Stomach (tissue), 9 donors: ENCODE data around the gene PTK6. TPM values are rescaled to one million over a fixed set of nuclear protein-coding genes. Genes with fewer than 3 reads are reported as not detected.

ENCODE experiments used
- DNase-seq, 2 donors: peaks; one replicate each; pipeline versions ENCODE4 v3.0.0 to v3.0.0-alpha.2; 2013 to 2019
- H3K27ac ChIP-seq, 5 donors: fragments of 200-600 bp in 4 of 5; sonication (generic) in 4 of 5; one replicate each; pipeline ENCODE4 v1.5.1; 2013 to 2019; ENCODE audit warnings: mild to moderate bottlenecking in 1 of 5, moderate library complexity in 1 of 5
- H3K27me3 ChIP-seq, 3 donors: fragments of 200-600 bp; sonication (generic); one replicate each; pipeline ENCODE4 v1.5.1; 2017 to 2019; ENCODE audit warnings: mixed run types in 1 of 3
- H3K36me3 ChIP-seq, 4 donors: fragments of 200-600 bp; sonication (generic); 1 replicate in 3 of 4; 2 replicates in 1 of 4; pipeline ENCODE4 v1.5.1; 2016 to 2019
- H3K4me1 ChIP-seq, 4 donors: fragments of 200-600 bp; sonication (generic); one replicate each; pipeline ENCODE4 v1.5.1; 2016 to 2019
- H3K4me3 ChIP-seq, 4 donors: fragments of 200-600 bp; sonication (generic) in 3 of 4; one replicate each; pipeline ENCODE4 v1.5.1; 2016 to 2019; ENCODE audit warnings: mild to moderate bottlenecking in 1 of 4
- H3K9me3 ChIP-seq, 4 donors: fragments of 200-600 bp; sonication (generic); one replicate each; pipeline ENCODE4 v1.5.1; 2016 to 2019
- CTCF ChIP-seq, 7 experiments: fragments of 450-650 bp in 4 of 7; fragments of 200-600 bp in 3 of 7; sonication (generic) in 3 of 7; IDR thresholded peaks; one replicate each; pipeline ENCODE4 v1.5.1; 2016 to 2019; ENCODE audit warnings: antibody characterized with exemption in 7 of 7, control low read depth in 2 of 7, mild to moderate bottlenecking in 1 of 7
- EP300 ChIP-seq: sonication (generic); formaldehyde crosslinking; IDR thresholded peaks from one replicate; pipeline ENCODE4 v1.6.1; 2017; ENCODE audit warnings: antibody characterized with exemption
- POLR2A ChIP-seq, 4 donors: fragments of 450-650 bp; IDR thresholded peaks; one replicate each; pipeline ENCODE4 v1.6.1; 2016; ENCODE audit warnings: antibody characterized with exemption in 4 of 4, control low read depth in 2 of 4, mild to moderate bottlenecking in 1 of 4, moderate library complexity in 1 of 4
- POLR2AphosphoS5 ChIP-seq, 3 donors: sonication (generic); formaldehyde crosslinking; IDR thresholded peaks; one replicate each; pipeline ENCODE4 v1.6.1; 2016; ENCODE audit warnings: antibody characterized with exemption in 3 of 3
- WGBS, 5 donors: extraction: QIAGEN DNeasy Blood & Tissue Kit in 3 of 5; methylation state at CpG; one replicate each; pipeline versions ENCODE4 v1.1.5 to v1.1.7; 2013 to 2018; 5-methylcytosine and 5-hydroxymethylcytosine counted together
- intact Hi-C: fragments of 100-400 bp; cut with DNase I; formaldehyde crosslinking; loops from one replicate; pipeline ENCODE4 v1.15.1; 2023; ENCODE audit warnings: low total_unique reads
- polyA plus RNA-seq, 3 donors: library from polyadenylated mRNA; stranded (reverse); fragments of 200-250 nt; gene quantifications; one replicate each; pipeline ENCODE4 v1.2.3, GENCODE V29; 2013
- total RNA-seq, 5 donors: library from RNA; depleted of rRNA; stranded (reverse); fragments of >200 nt; gene quantifications; one replicate each; pipeline versions ENCODE4 v1.1.0 to v1.2.3, GENCODE V29; 2014 to 2016
- donor health status: healthy with polysubstance abuse.
- donor health status: Bipolar disorder and iron deficiency.
- donor health status: healthy.

Gene PTK6
- total and polyA plus RNA-seq, 8 donors = 7.7 to 98.5 (median 22.9) TPM

- DNase-seq = no peak
- Histone ChIP-seq H3K36me3 (no peaks in the 10 kb centered on the region), H3K4me3 (no peak overlapping the region), H3K9me3 (peaks cover 3 to 23% (median 20%) of the 10 kb centered on the region in 4 donors), H3K27me3 (peaks cover 4 to 80% (median 37%) of the 10 kb centered on the region in 3 donors), H3K4me1 (peaks cover 0 to 7% (median 3%) of the 10 kb centered on the region in 4 donors), H3K27ac (no peak overlapping the region)
- TF ChIP-seq POLR2A (IDR thresholded peaks at IDR 0.05) (no peak), CTCF (IDR thresholded peaks at IDR 0.05) (no peak), POLR2AphosphoS5 (IDR thresholded peaks at IDR 0.05) (no peak), EP300 (no peak)
- intact Hi-C loops = no loop called here
- WGBS, 5 donors = 72 to 92% (median 82%) methylated on average over 12 of the region's 12 CpGs
These were observed 31.5 kb downstream of the PTK6 start for GRCh38 chr20:63505723-63506122.

GRCh38 chr20:63505281-63505680, 31.9 kb downstream of the PTK6 start:
- Histone ChIP-seq H3K4me1 (peaks cover 0 to 7% (median 3%) of the 10 kb centered on the region in 4 donors), H3K27ac (no peak overlapping the region), H3K4me3 (no peak overlapping the region), H3K27me3 (peaks cover 4 to 82% (median 40%) of the 10 kb centered on the region in 3 donors), H3K36me3 (no peaks in the 10 kb centered on the region), H3K9me3 (peaks cover 3 to 23% (median 20%) of the 10 kb centered on the region in 4 donors)
- 72 to 91% (median 78%) methylated on average over 8 of the region's 8 CpGs for WGBS, 5 donors
- intact Hi-C loops = no loop called here
- no peak for DNase-seq
- no peak for TF ChIP-seq CTCF (IDR thresholded peaks at IDR 0.05)
- no peak for TF ChIP-seq POLR2A (IDR thresholded peaks at IDR 0.05)
- no peak for TF ChIP-seq EP300
- no peak for TF ChIP-seq POLR2AphosphoS5 (IDR thresholded peaks at IDR 0.05)

GRCh38 chr20:63504642-63505041, 32.5 kb downstream of the PTK6 start:
- Histone ChIP-seq H3K36me3 (no peaks in the 10 kb centered on the region), H3K27ac (no peak overlapping the region), H3K27me3 (peaks cover 5 to 82% (median 46%) of the 10 kb centered on the region in 3 donors), H3K9me3 (peaks cover 3 to 23% (median 20%) of the 10 kb centered on the region in 4 donors), H3K4me3 (no peak overlapping the region), H3K4me1 (peaks cover 1 to 9% (median 4%) of the 10 kb centered on the region in 4 donors)
- TF ChIP-seq POLR2A (IDR thresholded peaks at IDR 0.05) (no peak), POLR2AphosphoS5 (IDR thresholded peaks at IDR 0.05) (no peak), CTCF (IDR thresholded peaks at IDR 0.05) (no peak), EP300 (no peak)
- DNase-seq = no peak
- WGBS, 5 donors = 84 to 92% (median 90%) methylated on average over 9 of the region's 9 CpGs
- intact Hi-C loops = no loop called here

GRCh38 chr20:63503524-63503923, 33.7 kb downstream of the PTK6 start:
- DNase-seq = no peak

More at GRCh38 chr20:63503524-63503923, 33.7 kb downstream of the PTK6 start:
- intact Hi-C loops = no loop called here
- Histone ChIP-seq H3K9me3 (peaks cover 3 to 23% (median 20%) of the 10 kb centered on the region in 4 donors), H3K27ac (no peak overlapping the region), H3K4me3 (no peak overlapping the region), H3K27me3 (peaks cover 10 to 87% (median 50%) of the 10 kb centered on the region in 3 donors), H3K4me1 (peaks cover 13 to 20% (median 15%) of the 10 kb centered on the region in 4 donors), H3K36me3 (no peaks in the 10 kb centered on the region)
- TF ChIP-seq CTCF (IDR thresholded peaks at IDR 0.05) (no peak), POLR2A (IDR thresholded peaks at IDR 0.05) (no peak), POLR2AphosphoS5 (IDR thresholded peaks at IDR 0.05) (no peak), EP300 (no peak)
- WGBS, 5 donors = 26 to 44% (median 36%) methylated on average over 6 to 7 of the region's 7 CpGs
